Panc1 (cell line): ENCODE measurements around the gene NOS3. TPM values are rescaled to one million over a fixed set of nuclear protein-coding genes. Genes with fewer than 3 reads are reported as not detected.

ENCODE experiments used
- ATAC-seq: fragments of 200-7000 bp; cut with Tn5 transposase; 2 replicates; pipeline ENCODE4 v1.9.1; 2020; ENCODE audit warnings: mild to moderate bottlenecking, moderate library complexity
- BruUV-seq: library from RNA; stranded (reverse); fragments of 400-500 nt; replicated peaks from 2 replicates; lab custom pipeline; 2021; lab: Mats Ljungman, UMichigan
- CTCF ChIA-PET: fragments of 300-600 bp; sonication (Branson Sonifier 250); formaldehyde crosslinking; loops from one replicate; lab custom pipeline; 2022; ENCODE audit warnings: antibody characterized with exemption; lab: Charles Lee
- POLR2A ChIA-PET: fragments of 300-600 bp; sonication (Branson Sonifier 250); formaldehyde crosslinking; loops from one replicate; lab custom pipeline; 2022; ENCODE audit warnings: antibody characterized with exemption; lab: Charles Lee
- DNase-seq: peaks from one replicate; pipeline ENCODE4 v3.0.0-alpha.2; 2010; ENCODE audit warnings: low read depth, low spot score
- H3K27ac ChIP-seq: 2 replicates; pipeline ENCODE4 v1.5.1; 2011; ENCODE audit warnings: mild to moderate bottlenecking, low read length, inconsistent platforms
- H3K27me3 ChIP-seq: fragments of 200-500 bp; sonication (Bioruptor generic); 2 replicates; pipeline ENCODE4 v1.6.0; 2014; ENCODE audit warnings: low read length, inconsistent platforms; ENCODE audit not compliant: control insufficient read depth, insufficient read depth
- H3K36me3 ChIP-seq: fragments of 200-500 bp; sonication (Bioruptor generic); 2 replicates; pipeline ENCODE4 v1.5.1; 2014; ENCODE audit warnings: inconsistent platforms, mild to moderate bottlenecking, low read length, moderate library complexity; ENCODE audit not compliant: control insufficient read depth, insufficient read depth
- H3K4me1 ChIP-seq: 2 replicates; pipeline ENCODE4 v1.5.1; 2011; ENCODE audit warnings: inconsistent platforms, mild to moderate bottlenecking, low read length, moderate library complexity; ENCODE audit not compliant: control insufficient read depth, insufficient read depth
- H3K4me3 ChIP-seq, 2 experiments: 2 replicates each; pipeline ENCODE4 v1.5.1; 2011 to 2012; ENCODE audit warnings: low read depth in 2 of 2, low read length in 2 of 2, mild to moderate bottlenecking in 2 of 2, inconsistent platforms in 1 of 2, moderate library complexity in 1 of 2
- H3K9me3 ChIP-seq: fragments of 200-500 bp; sonication (Bioruptor generic); 2 replicates; pipeline ENCODE4 v1.5.1; 2014; ENCODE audit warnings: low read depth, mild to moderate bottlenecking, inconsistent platforms, low read length, moderate library complexity; ENCODE audit not compliant: control insufficient read depth, insufficient read depth
- CTCF ChIP-seq: fragments of 450-650 bp; IDR thresholded peaks from 2 replicates; pipeline ENCODE4 v1.5.1; 2017; ENCODE audit warnings: mild to moderate bottlenecking
- POLR2AphosphoS5 ChIP-seq: IDR thresholded peaks from 2 replicates; pipeline ENCODE4 v1.6.1; 2012; ENCODE audit warnings: mild to moderate bottlenecking, low read depth, low read length, moderate library complexity
- REST ChIP-seq, 2 experiments: IDR thresholded peaks; 2 replicates each; pipeline ENCODE4 v1.6.1; 2011 to 2012; ENCODE audit warnings: low read depth in 2 of 2, control low read depth in 1 of 2, low read length in 1 of 2, mild to moderate bottlenecking in 1 of 2, moderate library complexity in 1 of 2; ENCODE audit not compliant: insufficient read depth in 1 of 2
- SIN3A ChIP-seq: IDR thresholded peaks from 2 replicates; pipeline ENCODE4 v1.6.1; 2012; ENCODE audit warnings: low read depth, mild to moderate bottlenecking, low read length, moderate library complexity, borderline replicate concordance; ENCODE audit not compliant: insufficient read depth
- TCF7L2 ChIP-seq: IDR thresholded peaks from 2 replicates; pipeline ENCODE4 v1.6.1; 2011; ENCODE audit warnings: mild to moderate bottlenecking, low read depth, low read length, inconsistent platforms
- in situ Hi-C: cut with HindIII; loops from 2 replicates; pipeline ENCODE4 v1.10.0; 2016; ENCODE audit warnings: low sequenced_read_pairs, low pct_unique_long_range_greater_than_20kb
- intact Hi-C: fragments of 100-400 bp; cut with micrococcal nuclease; formaldehyde crosslinking; loops from one replicate; pipeline ENCODE4 v1.10.0; 2022; ENCODE audit not compliant: unreplicated experiment
- total RNA-seq: library from RNA; stranded (reverse); gene quantifications from one replicate; pipeline ENCODE4 v1.2.1, GENCODE V29; 2021; ENCODE audit not compliant: unreplicated experiment

NOS3 gene
- total RNA-seq, 1 experiment from 2014 or later: 3.1 TPM

GRCh38 chr7:150946421-150947240, 44.2 kb upstream of the NOS3 start:
- DNase-seq: no peak
- no peaks in the 10 kb centered on the region for H3K9me3 ChIP-seq
- no peaks in the 10 kb centered on the region for H3K4me1 ChIP-seq
- H3K4me3 ChIP-seq: no peak overlapping the region
- H3K27ac ChIP-seq: no peak overlapping the region
- TF ChIP-seq POLR2AphosphoS5: no peak
- TF ChIP-seq SIN3A: no peak
- TF ChIP-seq REST (IDR thresholded peaks at IDR 0.05; ENCODE audit: insufficient read depth in 1 of 2, low read depth in 2 of 2, low read length in 1 of 2): no peak
- TF ChIP-seq TCF7L2: no peak
- TF ChIP-seq CTCF: no peak
- intact Hi-C loops (no loop called here), in situ Hi-C loops (no loop called here)
- no peaks in the 10 kb centered on the region for H3K36me3 ChIP-seq
- H3K27me3 ChIP-seq: no peaks in the 10 kb centered on the region
- ATAC-seq: no peak
- no TSS peak for BruUV-seq
- ChIA-PET CTCF (no interaction called here), POLR2A (no interaction called here)

GRCh38 chr7:150947241-150947745, 43.5 kb upstream of the NOS3 start:
- H3K27ac ChIP-seq: no peak overlapping the region
- CTCF ChIA-PET: no interaction called here
- no peaks in the 10 kb centered on the region for H3K9me3 ChIP-seq
- no peaks in the 10 kb centered on the region for H3K4me1 ChIP-seq
- POLR2A ChIA-PET: no interaction called here
- DNase-seq: no peak
- H3K36me3 ChIP-seq: no peaks in the 10 kb centered on the region
- intact Hi-C loops: no loop called here
- no peaks in the 10 kb centered on the region for H3K27me3 ChIP-seq
- ATAC-seq: no peak
- TF ChIP-seq REST (IDR thresholded peaks at IDR 0.05; ENCODE audit: insufficient read depth in 1 of 2, low read depth in 2 of 2, low read length in 1 of 2) (no peak), CTCF (no peak), POLR2AphosphoS5 (no peak), TCF7L2 (no peak), SIN3A (no peak)
- in situ Hi-C loops: no loop called here
- BruUV-seq: no TSS peak
- no peak overlapping the region for H3K4me3 ChIP-seq
